Measurements from ENCODE around the gene PZP.
"Not testable (repeated sequence)": the region's sequence is repeated elsewhere in the genome, so short reads cannot be mapped to it uniquely, and the experiment has no call there.

The PZP gene

DNA sequence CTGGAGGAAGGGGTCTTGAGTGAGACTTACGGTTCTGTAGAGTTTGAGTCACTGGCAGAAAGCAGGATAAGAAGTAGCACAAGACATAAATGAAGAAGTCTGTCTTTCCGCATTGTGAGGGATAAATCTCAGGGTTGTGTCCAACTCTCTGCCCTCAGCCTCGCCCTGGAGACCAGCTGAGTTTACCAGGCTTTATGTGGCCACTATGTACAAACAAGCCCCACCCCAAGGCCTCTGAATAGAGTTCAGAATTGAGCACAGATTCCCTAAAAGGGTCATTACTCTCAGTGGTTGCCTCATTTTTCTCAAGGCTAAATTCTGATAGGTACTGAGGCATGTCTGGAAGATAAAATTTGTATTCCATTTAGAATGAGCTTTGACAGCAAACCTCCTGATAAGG lies at the start of gene PZP:
PZP (minus strand) TSS at position 167 of the 400 bp plus-strand sequence; CDS start at position 113, 54 bp downstream.
- no peak for DNase-seq

DNA sequence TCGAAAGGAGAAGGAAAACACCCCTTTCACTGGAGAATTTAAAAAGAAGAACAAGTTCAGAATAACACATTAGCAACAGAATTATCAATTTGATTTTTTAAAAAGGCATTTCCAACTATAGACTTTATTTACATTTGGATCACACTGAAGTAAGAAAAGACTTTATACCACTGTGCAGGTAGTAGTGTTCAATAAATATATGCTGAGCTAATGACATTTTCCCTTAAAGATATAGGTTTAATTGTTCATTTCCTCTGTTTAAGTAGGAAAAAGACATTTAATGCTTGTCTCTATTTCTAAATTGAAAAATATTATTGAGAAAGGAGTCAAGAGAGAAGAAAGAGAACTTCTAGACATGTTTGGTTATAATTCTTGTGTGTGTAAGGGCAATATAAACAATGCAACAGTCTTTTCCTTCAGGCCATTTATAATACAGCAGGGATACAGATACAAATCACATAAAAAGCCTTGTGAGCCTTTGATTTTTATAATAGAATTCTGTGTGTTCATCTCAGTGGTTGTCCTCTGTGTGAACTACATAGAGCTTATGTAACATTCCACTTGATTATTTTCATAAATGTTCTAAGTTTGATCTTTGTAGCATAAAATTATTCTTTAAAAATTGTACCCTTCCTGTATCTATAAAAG lies 48.7 kb upstream of the PZP start:
- no peak for DNase-seq

GRCh38 chr12:9256341-9256740 lies 48.1 kb upstream of the PZP start:
- no peak for DNase-seq

DNA sequence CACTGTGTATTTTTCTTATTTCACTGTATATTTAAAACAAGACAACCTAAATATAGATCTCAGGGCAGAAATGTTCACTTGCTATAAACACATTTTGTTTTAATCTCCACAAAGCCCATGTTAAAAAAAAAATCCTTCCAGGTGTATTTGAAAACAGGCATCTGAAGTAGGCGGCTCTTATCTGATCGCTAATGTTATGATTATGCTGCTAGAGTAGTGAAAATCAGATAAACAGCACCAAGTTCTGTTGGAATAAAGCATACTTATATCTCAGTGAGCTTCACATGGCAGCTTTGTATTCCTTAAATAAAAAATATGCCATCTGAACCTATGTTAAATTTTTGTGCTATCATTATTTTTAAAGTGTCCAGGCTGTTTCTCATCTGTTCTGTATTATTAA lies 47.6 kb upstream of the PZP start:
- no peak for DNase-seq

GRCh38 chr12:9253464-9253863 lies 45.3 kb upstream of the PZP start:
- DNase-seq: no peak

DNA sequence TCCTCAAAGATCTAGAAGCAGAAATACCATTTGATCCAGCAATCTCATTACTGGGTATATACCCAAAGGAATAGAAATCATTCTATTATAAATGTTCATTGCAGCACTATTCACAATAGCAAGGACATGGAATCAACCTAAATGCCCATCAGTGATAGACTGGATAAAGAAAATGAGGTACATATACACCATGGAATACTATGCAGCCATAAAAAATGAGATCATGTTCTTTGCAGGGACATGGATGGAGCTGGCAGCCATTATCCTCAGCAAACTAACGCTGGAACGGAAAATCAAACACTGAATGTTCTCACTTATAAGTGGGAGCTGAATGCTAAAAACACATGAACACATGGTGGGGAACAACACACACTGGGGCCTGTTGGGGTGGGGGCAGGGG lies 44.6 kb upstream of the PZP start:
- DNase-seq: not testable (repeated sequence)

DNA sequence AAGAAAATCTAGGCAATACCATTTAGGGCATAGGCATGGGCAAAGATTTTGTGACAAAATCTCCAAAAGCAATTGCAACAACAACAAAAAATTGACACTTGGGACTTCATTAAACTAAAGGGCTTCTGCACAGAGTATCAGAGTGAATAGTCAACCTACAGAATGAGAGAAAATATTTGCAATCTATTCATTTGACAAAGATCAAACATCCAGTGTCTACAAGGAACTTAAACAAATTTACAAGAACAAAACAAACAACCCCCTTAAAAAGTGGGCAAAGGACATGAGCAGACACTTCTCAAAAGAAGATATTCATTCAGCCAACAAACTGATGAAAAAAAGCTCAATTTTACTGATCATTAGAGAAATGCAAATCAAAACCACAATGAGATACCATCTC lies 44.1 kb upstream of the PZP start:
- DNase-seq: no peak

DNA sequence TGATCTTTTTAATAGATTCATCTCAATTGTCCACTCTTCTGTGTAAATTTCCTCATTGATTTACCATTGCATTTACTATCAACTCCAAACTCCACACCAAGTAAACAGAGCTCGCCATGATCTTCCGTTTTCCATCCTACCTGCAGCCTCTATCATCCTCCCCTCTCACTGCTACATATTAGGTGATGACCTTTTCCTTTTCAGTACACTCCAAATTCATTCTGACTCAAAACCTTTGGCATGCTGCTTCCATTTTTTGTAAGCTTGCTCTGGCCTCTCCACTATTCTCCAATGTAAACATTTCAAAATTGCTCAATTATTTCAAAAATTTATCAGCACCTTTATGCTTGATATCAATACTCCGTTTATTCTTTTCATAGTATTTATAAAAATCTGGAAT lies 40.2 kb upstream of the PZP start:
- no peak for DNase-seq

DNA sequence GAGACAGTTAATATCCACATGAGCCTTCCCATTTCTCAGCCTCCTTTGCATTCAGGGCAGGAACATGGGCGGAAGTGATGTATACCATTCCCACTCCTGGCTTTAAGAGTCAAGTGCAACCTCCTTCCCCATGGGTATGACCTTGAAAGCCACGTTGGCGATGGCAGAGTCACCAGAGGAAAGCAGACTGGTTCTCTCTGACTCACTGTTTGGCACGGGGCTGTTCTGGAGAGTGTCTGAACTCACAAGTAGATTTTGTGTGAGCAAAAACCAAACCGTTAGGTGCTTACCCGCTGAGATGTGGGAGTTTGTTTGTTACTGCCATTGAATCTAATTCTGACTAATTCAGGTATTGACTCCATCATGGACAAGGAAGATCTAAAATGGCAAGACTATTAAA lies 36.7 kb upstream of the PZP start:
- no peak for DNase-seq

DNA sequence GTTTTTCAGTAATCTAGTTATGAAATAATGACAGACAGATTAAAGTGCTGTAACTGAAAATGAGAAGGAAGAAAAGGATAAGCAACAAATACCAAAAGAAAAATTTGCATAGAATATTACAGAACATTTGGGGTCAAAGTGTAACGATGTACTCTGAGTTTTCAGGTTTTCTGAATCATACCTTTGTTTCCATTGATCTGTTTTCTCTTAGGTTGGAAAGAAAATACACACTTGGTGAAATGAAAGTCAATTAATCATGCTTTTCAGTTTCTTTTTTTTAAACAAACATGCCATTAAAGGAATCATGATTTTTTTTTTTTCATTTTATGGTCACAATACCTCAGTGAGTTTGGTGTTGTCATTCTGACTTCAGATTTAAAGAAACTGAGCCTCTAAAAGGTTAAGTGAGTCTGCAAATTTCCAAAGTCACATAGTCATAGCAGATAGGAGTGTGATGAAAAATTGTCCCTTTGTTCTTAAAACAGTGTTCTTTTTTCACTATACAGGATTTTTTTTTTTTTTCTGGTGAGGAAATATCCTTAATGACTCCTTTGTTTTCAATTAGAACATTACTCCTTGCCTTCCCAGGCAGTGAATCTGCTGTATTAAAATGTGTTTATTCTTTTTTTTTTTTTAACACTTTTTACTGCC lies 35.9 kb upstream of the PZP start:
- DNase-seq: no peak

DNA sequence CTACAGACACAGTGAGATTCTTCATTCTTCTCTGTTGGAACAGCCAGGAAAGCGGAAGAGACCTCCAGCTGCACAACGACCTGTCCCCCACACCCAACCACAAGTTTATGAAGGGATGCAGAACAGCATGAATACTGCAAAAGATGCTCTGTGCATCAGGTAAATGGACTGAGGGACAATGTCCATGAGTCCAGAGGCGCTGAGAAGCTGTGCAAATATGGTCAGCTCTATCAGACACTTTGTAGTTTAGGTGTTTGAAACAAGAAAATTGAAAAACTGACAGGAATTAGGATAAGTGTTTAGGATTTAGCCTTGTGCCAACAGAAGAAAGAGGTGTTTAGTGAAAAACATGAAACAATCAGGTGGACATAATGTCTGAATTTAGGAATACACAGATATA lies 33.1 kb upstream of the PZP start:
- DNase-seq: no peak

GRCh38 chr12:9240776-9241175 lies 32.6 kb upstream of the PZP start:
- DNase-seq: no peak

DNA sequence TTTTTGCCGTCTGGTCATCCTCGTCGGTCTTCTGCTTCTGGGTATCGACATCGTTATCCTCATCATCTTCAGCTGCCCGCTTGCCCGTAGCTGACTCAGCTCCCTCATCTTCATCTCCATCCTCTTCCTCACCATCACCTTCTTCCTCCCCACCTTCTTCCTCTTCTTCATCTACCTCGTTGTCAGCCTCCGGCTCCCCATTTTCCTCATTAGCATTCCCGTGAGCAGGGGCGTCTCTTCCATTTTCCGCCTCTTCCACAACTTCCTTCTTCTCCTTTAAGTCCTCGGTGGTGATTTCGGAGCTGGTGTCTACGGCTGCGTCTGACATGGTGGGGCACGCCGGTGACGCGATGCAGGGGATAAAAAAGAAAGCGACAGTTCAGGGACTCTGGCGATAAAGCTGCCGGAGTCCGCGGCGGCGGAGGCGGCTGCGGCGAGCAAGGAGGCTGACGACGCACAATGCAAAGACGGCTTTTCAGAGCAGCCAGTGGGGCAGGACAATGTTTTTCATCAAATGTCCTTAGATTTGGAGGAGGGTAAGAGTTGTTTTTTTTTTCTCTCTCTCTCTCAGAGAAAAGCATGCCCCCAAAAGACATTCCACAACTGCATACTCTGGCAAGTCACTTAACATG lies 31.9 kb upstream of the PZP start:
- not testable (repeated sequence) for DNase-seq

GRCh38 chr12:9237286-9237685 lies 29.1 kb upstream of the PZP start:
- DNase-seq: no peak

DNA sequence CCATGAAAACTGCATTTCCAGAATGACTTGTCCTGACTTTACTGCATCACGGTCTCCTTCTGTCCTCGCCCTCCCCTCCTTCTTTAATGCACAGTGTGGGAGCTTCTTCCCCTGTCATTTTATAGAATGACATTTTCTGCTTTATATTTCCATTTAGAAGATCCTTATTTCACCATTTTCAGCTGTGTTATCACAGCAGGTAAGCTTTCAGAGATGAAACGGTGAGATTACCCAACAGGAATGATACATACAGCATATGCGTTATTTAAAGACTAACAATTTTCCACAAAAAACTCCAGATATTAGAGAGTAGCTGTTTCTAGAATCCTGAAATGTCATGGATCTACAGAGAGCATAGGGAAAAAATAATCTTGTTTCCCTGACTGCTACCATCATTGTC lies 27.3 kb upstream of the PZP start:
- DNase-seq: no peak

DNA sequence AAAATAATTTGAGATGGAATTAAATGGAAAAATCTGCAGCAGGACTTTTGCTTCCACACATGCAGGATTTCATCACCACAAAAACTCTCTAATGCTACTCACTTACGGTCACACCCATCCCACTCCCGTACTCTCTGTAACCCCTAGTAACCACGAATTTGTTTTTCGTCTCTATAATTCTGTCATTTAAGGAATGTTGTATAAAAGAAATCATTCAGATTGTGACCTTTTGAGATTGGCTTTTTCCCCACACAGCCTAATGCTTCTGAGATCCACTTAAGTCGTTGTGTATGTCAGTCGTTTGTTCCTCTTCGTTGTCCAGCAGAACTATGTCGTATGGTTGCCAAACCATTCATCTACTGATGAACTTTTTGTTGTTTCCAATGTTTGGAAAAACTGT lies 19.8 kb upstream of the PZP start:
- no peak for DNase-seq

- no peak for DNase-seq
These were observed 15.6 kb upstream of the PZP start for GRCh38 chr12:9223830-9224229.

GRCh38 chr12:9221483-9221882 lies 13.3 kb upstream of the PZP start:
- DNase-seq: no peak

GRCh38 chr12:9221011-9221410 lies 12.8 kb upstream of the PZP start:
- not testable (repeated sequence) for DNase-seq

DNA sequence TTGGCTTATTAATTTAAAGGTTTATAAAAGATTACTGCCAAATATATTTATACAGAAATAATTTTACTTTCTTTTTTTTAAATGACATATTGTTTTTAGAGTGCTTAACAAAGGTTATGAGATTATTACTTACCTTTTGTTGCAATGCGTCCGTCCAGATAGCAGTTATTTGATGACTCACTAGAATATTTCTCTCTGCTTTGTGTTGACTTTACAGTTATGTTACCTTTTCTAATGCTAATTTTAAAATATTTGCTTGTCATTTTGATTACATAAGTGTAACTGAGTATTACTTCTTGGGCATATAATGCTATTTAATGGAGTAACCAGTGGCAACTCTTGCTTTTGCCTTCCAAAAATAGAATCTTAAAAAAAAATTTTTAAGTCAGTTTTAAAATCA lies 6.3 kb upstream of the PZP start:
- no peak for DNase-seq

- no peak for DNase-seq
These were observed 3.5 kb upstream of the PZP start for GRCh38 chr12:9211687-9212086.

- DNase-seq: no peak
These were observed 3.8 kb downstream of the PZP start for GRCh38 chr12:9204380-9204779.

- no peak for DNase-seq
These were observed 10.2 kb downstream of the PZP start for GRCh38 chr12:9198012-9198411.

GRCh38 chr12:9184276-9184675 lies 23.9 kb downstream of the PZP start:
- no peak for DNase-seq

GRCh38 chr12:9180810-9181209 lies 27.4 kb downstream of the PZP start:
- DNase-seq: no peak
